Liver (tissue), 9 donors: ENCODE measurements around the gene FOXM1. TPM values are rescaled to one million over a fixed set of nuclear protein-coding genes. Genes with fewer than 3 reads are reported as not detected.

Experiments
- DNase-seq: peaks from one replicate; pipeline ENCODE4 v3.0.0-alpha.2; 2017; ENCODE audit warnings: low spot score
- H3K27ac ChIP-seq, 2 donors: one replicate each; pipeline ENCODE4 v1.7.0; 2013; ENCODE audit warnings: inconsistent platforms in 2 of 2, low read length in 2 of 2, control low read depth in 1 of 2, low read depth in 1 of 2, mild to moderate bottlenecking in 1 of 2
- H3K27me3 ChIP-seq, 4 donors: one replicate each; pipeline versions ENCODE4 v1.6.1 to v1.7.0; 2013; ENCODE audit warnings: low read length in 3 of 4, inconsistent platforms in 1 of 4, mild to moderate bottlenecking in 1 of 4, moderate library complexity in 1 of 4; ENCODE audit not compliant: control insufficient read depth in 4 of 4, insufficient read depth in 4 of 4
- H3K36me3 ChIP-seq, 4 donors: one replicate each; pipeline versions ENCODE4 v1.6.1 to v1.7.0; 2013; ENCODE audit warnings: low read length in 3 of 4, mild to moderate bottlenecking in 3 of 4, low read depth in 1 of 4, moderate library complexity in 1 of 4; ENCODE audit not compliant: control insufficient read depth in 4 of 4, insufficient read depth in 3 of 4
- H3K4me1 ChIP-seq, 4 donors: one replicate each; pipeline versions ENCODE4 v1.6.1 to v1.7.0; 2013; ENCODE audit warnings: low read length in 3 of 4, mild to moderate bottlenecking in 3 of 4, moderate library complexity in 1 of 4; ENCODE audit not compliant: control insufficient read depth in 4 of 4, insufficient read depth in 4 of 4
- H3K4me3 ChIP-seq, 3 donors: one replicate each; pipeline versions ENCODE4 v1.6.1 to v1.7.0; 2013; ENCODE audit warnings: low read length in 3 of 3, control low read depth in 1 of 3, low read depth in 1 of 3, mild to moderate bottlenecking in 1 of 3
- H3K9ac ChIP-seq, 2 donors: one replicate each; pipeline ENCODE4 v1.7.0; 2013; ENCODE audit warnings: low read length in 2 of 2, mild to moderate bottlenecking in 2 of 2, moderate library complexity in 2 of 2, control low read depth in 1 of 2, low read depth in 1 of 2
- H3K9me3 ChIP-seq, 4 donors: one replicate each; pipeline versions ENCODE4 v1.6.1 to v1.7.0; 2013; ENCODE audit warnings: low read length in 3 of 4; ENCODE audit not compliant: control insufficient read depth in 4 of 4
- EGR1 ChIP-seq, 2 donors: IDR thresholded peaks; 2 replicates each; pipeline ENCODE4 v1.6.1; 2016 to 2018; ENCODE audit warnings: antibody characterized with exemption in 2 of 2, low read depth in 2 of 2
- FOXA1 ChIP-seq: IDR thresholded peaks from 2 replicates; pipeline ENCODE4 v1.6.1; 2016; ENCODE audit warnings: antibody characterized with exemption
- FOXA2 ChIP-seq: IDR thresholded peaks from 2 replicates; pipeline ENCODE4 v1.6.1; 2016; ENCODE audit warnings: antibody characterized with exemption
- GABPA ChIP-seq, 2 donors: IDR thresholded peaks in 1 of 2; conservative IDR thresholded peaks in 1 of 2; 2 replicates each; pipeline ENCODE4 v1.6.1; 2016; ENCODE audit warnings: antibody characterized with exemption in 2 of 2, mild to moderate bottlenecking in 1 of 2, moderate library complexity in 1 of 2
- HNF4A ChIP-seq, 2 donors: conservative IDR thresholded peaks; 2 replicates each; pipeline ENCODE4 v1.6.1; 2016; ENCODE audit warnings: antibody characterized with exemption in 2 of 2, mild to moderate bottlenecking in 2 of 2
- HNF4G ChIP-seq: IDR thresholded peaks from 2 replicates; pipeline ENCODE4 v1.6.1; 2016; ENCODE audit warnings: antibody characterized with exemption
- MAX ChIP-seq: IDR thresholded peaks from 2 replicates; pipeline ENCODE4 v1.6.1; 2016; ENCODE audit warnings: antibody characterized with exemption
- NR2F2 ChIP-seq: IDR thresholded peaks from 2 replicates; pipeline ENCODE4 v1.6.1; 2016; ENCODE audit warnings: antibody characterized with exemption
- REST ChIP-seq: IDR thresholded peaks from 2 replicates; pipeline ENCODE4 v1.6.1; 2016; ENCODE audit warnings: antibody characterized with exemption, mild to moderate bottlenecking
- RXRA ChIP-seq, 2 donors: IDR thresholded peaks; 2 replicates each; pipeline ENCODE4 v1.6.1; 2017 to 2018; ENCODE audit warnings: antibody characterized with exemption in 2 of 2, mild to moderate bottlenecking in 1 of 2
- WGBS: extraction: QIAGEN DNeasy Blood & Tissue Kit; methylation state at CpG from one replicate; pipeline ENCODE4 v1.1.7; 2013; 5-methylcytosine and 5-hydroxymethylcytosine counted together
- polyA plus RNA-seq, 2 donors: library from polyadenylated mRNA; stranded (reverse) in 1 of 2; unstranded in 1 of 2; fragments of 200-250 nt in 1 of 2; fragments of >200 nt in 1 of 2; fragmentation: Nextera tagmentation in 1 of 2; extraction: Ambion mirVana in 1 of 2; gene quantifications; one replicate each; pipeline versions ENCODE4 v1.2.1 to v1.2.3, GENCODE V29; 2013 to 2015
- total RNA-seq, 2 donors: library from RNA; depleted of rRNA; stranded (reverse); fragments of >200 nt; gene quantifications; one replicate each; pipeline ENCODE4 v1.2.3, GENCODE V29; 2014
- TF ChIP-seq, protein P1 (sequence below): fragments of 150-350 bp; IDR thresholded peaks from 2 replicates; pipeline ENCODE4 v1.5.1; 2017; ENCODE audit warnings: improper control_type of control experiment, low read depth, low read length; ENCODE audit not compliant: missing input control
- donor health status: healthy.
- donor health status: healthy.
- donor health status: healthy.
- donor health status: healthy.
- donor health status: healthy.

Gene FOXM1
- total and polyA plus RNA-seq, 4 donors: 0.81 to 10.3 (median 4.6) TPM; not detected in 1

GRCh38 chr12:2922329-2922728, 45.4 kb upstream of the FOXM1 start:
- H3K4me3 ChIP-seq: no peak overlapping the region
- H3K9me3 ChIP-seq: no peaks in the 10 kb centered on the region
- H3K27me3 ChIP-seq: no peaks in the 10 kb centered on the region
- DNase-seq: no peak
- H3K4me1 ChIP-seq: no peaks in the 10 kb centered on the region
- 98% methylated on average over 2 of the region's 2 CpGs for WGBS
- no peak overlapping the region for H3K9ac ChIP-seq
- H3K27ac ChIP-seq: no peak overlapping the region
- TF ChIP-seq REST (no peak), GABPA (IDR thresholded peaks at IDR 0.05 in 1 of 2, conservative IDR thresholded peaks at IDR 0.05 in 1 of 2) (no peak), HNF4G (no peak), FOXA2 (no peak), NR2F2 (no peak), HNF4A (conservative IDR thresholded peaks at IDR 0.05) (no peak), EGR1 (IDR thresholded peaks at IDR 0.05; ENCODE audit: low read depth in 2 of 2) (no peak), RXRA (IDR thresholded peaks at IDR 0.05) (no peak)
- peaks cover 0 to 13% (median 4%) of the 10 kb centered on the region in 4 donors for H3K36me3 ChIP-seq

DNA sequence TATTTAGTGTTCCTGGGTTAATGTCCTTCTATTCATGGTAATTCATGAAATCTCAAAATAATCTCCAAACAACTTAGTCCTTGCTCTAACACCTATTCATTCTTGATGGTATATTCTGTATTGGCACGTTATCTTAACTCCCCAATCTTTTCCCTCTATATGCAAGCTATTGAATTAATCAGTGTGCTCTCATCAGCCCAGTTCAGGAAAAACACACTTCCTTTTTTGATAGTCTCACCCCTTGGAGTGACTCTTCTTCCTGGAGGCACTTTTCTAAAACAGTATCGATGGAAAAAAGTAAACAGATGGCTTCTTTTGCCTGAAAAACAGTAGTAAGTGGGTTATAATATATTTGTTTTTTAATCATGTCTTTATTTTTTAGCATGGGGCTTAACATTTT, 42.3 kb upstream of the FOXM1 start:
- WGBS: 83% methylated on average over 2 of the region's 2 CpGs
- Histone ChIP-seq H3K27ac (no peak overlapping the region), H3K9me3 (no peaks in the 10 kb centered on the region), H3K9ac (no peak overlapping the region), H3K4me1 (no peaks in the 10 kb centered on the region), H3K27me3 (no peaks in the 10 kb centered on the region), H3K36me3 (peaks cover 0 to 15% (median 2%) of the 10 kb centered on the region in 4 donors), H3K4me3 (no peak overlapping the region)
- TF ChIP-seq HNF4G (no peak), MAX (no peak), FOXA1 (no peak), RXRA (IDR thresholded peaks at IDR 0.05) (no peak), REST (no peak)
- TF ChIP-seq, protein P1, sequence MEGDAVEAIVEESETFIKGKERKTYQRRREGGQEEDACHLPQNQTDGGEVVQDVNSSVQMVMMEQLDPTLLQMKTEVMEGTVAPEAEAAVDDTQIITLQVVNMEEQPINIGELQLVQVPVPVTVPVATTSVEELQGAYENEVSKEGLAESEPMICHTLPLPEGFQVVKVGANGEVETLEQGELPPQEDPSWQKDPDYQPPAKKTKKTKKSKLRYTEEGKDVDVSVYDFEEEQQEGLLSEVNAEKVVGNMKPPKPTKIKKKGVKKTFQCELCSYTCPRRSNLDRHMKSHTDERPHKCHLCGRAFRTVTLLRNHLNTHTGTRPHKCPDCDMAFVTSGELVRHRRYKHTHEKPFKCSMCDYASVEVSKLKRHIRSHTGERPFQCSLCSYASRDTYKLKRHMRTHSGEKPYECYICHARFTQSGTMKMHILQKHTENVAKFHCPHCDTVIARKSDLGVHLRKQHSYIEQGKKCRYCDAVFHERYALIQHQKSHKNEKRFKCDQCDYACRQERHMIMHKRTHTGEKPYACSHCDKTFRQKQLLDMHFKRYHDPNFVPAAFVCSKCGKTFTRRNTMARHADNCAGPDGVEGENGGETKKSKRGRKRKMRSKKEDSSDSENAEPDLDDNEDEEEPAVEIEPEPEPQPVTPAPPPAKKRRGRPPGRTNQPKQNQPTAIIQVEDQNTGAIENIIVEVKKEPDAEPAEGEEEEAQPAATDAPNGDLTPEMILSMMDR: no peak
- DNase-seq: no peak
